H9 (cell line): ENCODE results near the gene MORF4L1. TPM values are rescaled to one million over a fixed set of nuclear protein-coding genes. Genes with fewer than 3 reads are reported as not detected.
"Not testable (repeated sequence)": the region's sequence is repeated elsewhere in the genome, so short reads cannot be mapped to it uniquely, and the experiment has no call there.

Experiments
- DNase-seq: peaks from one replicate; pipeline ENCODE4 v3.0.0-alpha.2; 2017
- H2AFZ ChIP-seq: one replicate; pipeline ENCODE4 v1.6.1; 2013; ENCODE audit warnings: mild to moderate bottlenecking, low read length, control low read depth, moderate library complexity
- H2AK5ac ChIP-seq: 2 replicates; pipeline ENCODE4 v1.6.1; 2013; ENCODE audit warnings: low read length, control low read depth, mixed read lengths; ENCODE audit not compliant: insufficient read length
- H2BK120ac ChIP-seq: one replicate; pipeline ENCODE4 v1.6.1; 2013; ENCODE audit warnings: low read depth, mild to moderate bottlenecking, low read length, control low read depth, inconsistent platforms; ENCODE audit not compliant: poor library complexity, severe bottlenecking
- H2BK12ac ChIP-seq: 2 replicates; pipeline ENCODE4 v1.6.1; 2013; ENCODE audit warnings: low read length, control low read depth, mixed read lengths, low read depth; ENCODE audit not compliant: insufficient read length
- H2BK15ac ChIP-seq: 2 replicates; pipeline ENCODE4 v1.6.1; 2013; ENCODE audit warnings: low read depth, low read length, control low read depth
- H2BK20ac ChIP-seq: one replicate; pipeline ENCODE4 v1.6.1; 2013; ENCODE audit warnings: low read depth, mild to moderate bottlenecking, low read length, control low read depth, inconsistent platforms; ENCODE audit not compliant: poor library complexity, severe bottlenecking
- H2BK5ac ChIP-seq: 2 replicates; pipeline ENCODE4 v1.6.1; 2013; ENCODE audit warnings: low read length, control low read depth, mixed read lengths; ENCODE audit not compliant: insufficient read length
- H3K14ac ChIP-seq: 2 replicates; pipeline ENCODE4 v1.6.1; 2013; ENCODE audit warnings: low read length, control low read depth; ENCODE audit not compliant: insufficient read depth
- H3K18ac ChIP-seq: 2 replicates; pipeline ENCODE4 v1.6.1; 2013; ENCODE audit warnings: low read depth, mild to moderate bottlenecking, mixed read lengths, low read length, control low read depth; ENCODE audit not compliant: insufficient read length
- H3K23ac ChIP-seq: 2 replicates; pipeline ENCODE4 v1.6.1; 2013; ENCODE audit warnings: low read length, control low read depth, mixed read lengths, low read depth; ENCODE audit not compliant: insufficient read length
- H3K23me2 ChIP-seq: 2 replicates; pipeline ENCODE4 v1.6.1; 2013; ENCODE audit warnings: low read depth, mild to moderate bottlenecking, mixed read lengths, low read length, control low read depth; ENCODE audit not compliant: insufficient read length, poor library complexity, severe bottlenecking
- H3K27ac ChIP-seq: 2 replicates; pipeline ENCODE4 v1.5.1; 2013; ENCODE audit warnings: low read length, control low read depth, mixed read lengths, low read depth; ENCODE audit not compliant: insufficient read length
- H3K27me3 ChIP-seq: 2 replicates; pipeline ENCODE4 v1.6.1; 2013; ENCODE audit warnings: low read length, control low read depth, inconsistent platforms; ENCODE audit not compliant: insufficient read depth
- H3K4ac ChIP-seq: 2 replicates; pipeline ENCODE4 v1.6.1; 2013; ENCODE audit warnings: low read depth, mild to moderate bottlenecking, control low read depth, inconsistent platforms, low read length, moderate library complexity
- H3K4me1 ChIP-seq: 2 replicates; pipeline ENCODE4 v1.6.1; 2013; ENCODE audit warnings: low read length, control low read depth, inconsistent platforms; ENCODE audit not compliant: insufficient read depth
- H3K4me2 ChIP-seq: 2 replicates; pipeline ENCODE4 v1.6.1; 2013; ENCODE audit warnings: low read length, control low read depth, mixed read lengths; ENCODE audit not compliant: insufficient read length, insufficient read depth
- H3K56ac ChIP-seq: 2 replicates; pipeline ENCODE4 v1.6.1; 2013; ENCODE audit warnings: low read depth, mild to moderate bottlenecking, mixed read lengths, low read length, control low read depth; ENCODE audit not compliant: insufficient read length
- H3K79me1 ChIP-seq: 2 replicates; pipeline ENCODE4 v1.6.1; 2013; ENCODE audit warnings: low read depth, mild to moderate bottlenecking, moderate library complexity, low read length, control low read depth, inconsistent platforms; ENCODE audit not compliant: insufficient read depth, poor library complexity, severe bottlenecking
- H3K79me2 ChIP-seq: 2 replicates; pipeline ENCODE4 v1.6.1; 2013; ENCODE audit warnings: low read length, control low read depth, inconsistent platforms; ENCODE audit not compliant: insufficient read depth
- H3K9ac ChIP-seq: 2 replicates; pipeline ENCODE4 v1.6.1; 2013; ENCODE audit warnings: low read length, control low read depth, mixed read lengths; ENCODE audit not compliant: insufficient read length; ENCODE audit errors: extremely low read depth
- H3K9me3 ChIP-seq: one replicate; pipeline ENCODE4 v1.6.1; 2013; ENCODE audit warnings: low read depth, low read length, inconsistent platforms; ENCODE audit not compliant: control insufficient read depth
- H3T11ph ChIP-seq: one replicate; pipeline ENCODE4 v1.6.1; 2013; ENCODE audit warnings: mild to moderate bottlenecking, low read length, control low read depth, inconsistent platforms
- H4K20me1 ChIP-seq: one replicate; pipeline ENCODE4 v1.6.1; 2013; ENCODE audit not compliant: control insufficient read depth, insufficient read length, insufficient read depth
- H4K5ac ChIP-seq: 2 replicates; pipeline ENCODE4 v1.6.1; 2013; ENCODE audit warnings: low read depth, mild to moderate bottlenecking, mixed read lengths, low read length, control low read depth; ENCODE audit not compliant: insufficient read length
- H4K8ac ChIP-seq: replicated peaks from 2 replicates; pipeline ENCODE4 v1.6.1; 2013; ENCODE audit warnings: low read length, control low read depth, mixed read lengths, low read depth; ENCODE audit not compliant: insufficient read length
- H4K91ac ChIP-seq: 2 replicates; pipeline ENCODE4 v1.6.1; 2013; ENCODE audit warnings: low read depth, mild to moderate bottlenecking, moderate library complexity, mixed read lengths, low read length, control low read depth; ENCODE audit not compliant: insufficient read length
- H3K27ac Mint-ChIP-seq, 3 experiments: 2 replicates in 2 of 3; 3 replicates in 1 of 3; pipeline ENCODE4 v1.8.0; 2020 to 2021; ENCODE audit warnings: mixed read lengths in 3 of 3, mild to moderate bottlenecking in 1 of 3, moderate library complexity in 1 of 3
- H3K27me3 Mint-ChIP-seq: 2 replicates; pipeline ENCODE4 v1.8.0; 2021; ENCODE audit warnings: low read depth, mild to moderate bottlenecking, moderate library complexity, mixed read lengths
- H3K36me3 Mint-ChIP-seq, 3 experiments: 2 replicates in 2 of 3; 3 replicates in 1 of 3; pipeline ENCODE4 v1.8.0; 2020 to 2021; ENCODE audit warnings: low read depth in 3 of 3, mixed read lengths in 3 of 3; ENCODE audit not compliant: insufficient read depth in 1 of 3
- H3K4me1 Mint-ChIP-seq, 2 experiments: 2 replicates each; pipeline ENCODE4 v1.8.0; 2020; ENCODE audit warnings: mixed read lengths in 2 of 2
- H3K4me3 Mint-ChIP-seq, 2 experiments: 2 replicates in 1 of 2; 3 replicates in 1 of 2; pipeline ENCODE4 v1.8.0; 2020 to 2021; ENCODE audit warnings: mild to moderate bottlenecking in 2 of 2, mixed read lengths in 2 of 2, moderate library complexity in 1 of 2
- H3K9me3 Mint-ChIP-seq, 2 experiments: 2 replicates in 1 of 2; 3 replicates in 1 of 2; pipeline ENCODE4 v1.8.0; 2020; ENCODE audit warnings: mild to moderate bottlenecking in 2 of 2, mixed read lengths in 2 of 2, moderate library complexity in 1 of 2
- WGBS: extraction: QIAGEN DNeasy Blood & Tissue Kit; methylation state at CpG from one replicate; pipeline ENCODE4 v1.1.7; 2013; ENCODE audit warnings: missing lambda C conversion rate, low lambda C conversion rate, mixed read lengths; ENCODE audit not compliant: insufficient read length; ENCODE audit errors: extremely low coverage; 5-methylcytosine and 5-hydroxymethylcytosine counted together
- total RNA-seq: library from RNA; stranded (reverse); gene quantifications from 2 replicates; pipeline ENCODE4 v1.2.1, GENCODE V29; 2021
- TF ChIP-seq, protein P1 (sequence below): fragments of 200-600 bp; sonication (generic); conservative IDR thresholded peaks from 3 replicates; pipeline ENCODE4 v1.8.0; 2021; ENCODE audit warnings: antibody characterized with exemption, mild to moderate bottlenecking

Gene MORF4L1
- total RNA-seq, 1 experiment from 2014 or later = 544 TPM

DNA sequence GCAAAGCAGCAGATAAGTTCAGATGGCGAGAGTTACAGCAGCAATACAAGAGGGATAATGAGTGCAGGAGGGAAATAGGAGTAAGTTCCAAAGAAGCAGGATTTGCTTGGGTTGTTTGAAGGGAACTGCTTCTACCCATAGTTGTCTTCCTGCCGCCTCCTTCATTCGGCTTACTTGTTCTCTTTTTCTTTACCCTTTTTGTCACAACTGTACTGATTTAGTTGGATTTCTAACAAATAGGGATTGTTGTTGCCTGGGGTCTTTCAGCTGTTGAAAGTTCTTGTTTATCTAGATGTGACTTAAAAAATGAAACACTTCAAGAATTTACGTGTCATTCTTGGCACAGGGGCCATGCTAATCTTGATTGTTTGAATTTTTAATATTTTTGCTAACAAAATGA is 25.9 kb downstream of the MORF4L1 start:
- no peaks in the 10 kb centered on the region for H3K4me1 Mint-ChIP-seq
- peaks cover 5% of the 10 kb centered on the region for H3K79me1 ChIP-seq
- H4K20me1 ChIP-seq = no peaks in the 10 kb centered on the region
- H3K4me1 ChIP-seq = no peaks in the 10 kb centered on the region
- no peak overlapping the region for H3K14ac ChIP-seq
- H3K4me2 ChIP-seq = no peak overlapping the region
- H2BK15ac ChIP-seq = no peak overlapping the region
- no peak overlapping the region for H2BK20ac ChIP-seq
- H3K4me3 Mint-ChIP-seq = no peak overlapping the region
- H3K36me3 Mint-ChIP-seq = peaks cover 54 to 99% (median 95%) of the 10 kb centered on the region in 3 experiments
- no peaks in the 10 kb centered on the region for H3K79me2 ChIP-seq
- no peak overlapping the region for H4K8ac ChIP-seq
- TF ChIP-seq, protein P1, sequence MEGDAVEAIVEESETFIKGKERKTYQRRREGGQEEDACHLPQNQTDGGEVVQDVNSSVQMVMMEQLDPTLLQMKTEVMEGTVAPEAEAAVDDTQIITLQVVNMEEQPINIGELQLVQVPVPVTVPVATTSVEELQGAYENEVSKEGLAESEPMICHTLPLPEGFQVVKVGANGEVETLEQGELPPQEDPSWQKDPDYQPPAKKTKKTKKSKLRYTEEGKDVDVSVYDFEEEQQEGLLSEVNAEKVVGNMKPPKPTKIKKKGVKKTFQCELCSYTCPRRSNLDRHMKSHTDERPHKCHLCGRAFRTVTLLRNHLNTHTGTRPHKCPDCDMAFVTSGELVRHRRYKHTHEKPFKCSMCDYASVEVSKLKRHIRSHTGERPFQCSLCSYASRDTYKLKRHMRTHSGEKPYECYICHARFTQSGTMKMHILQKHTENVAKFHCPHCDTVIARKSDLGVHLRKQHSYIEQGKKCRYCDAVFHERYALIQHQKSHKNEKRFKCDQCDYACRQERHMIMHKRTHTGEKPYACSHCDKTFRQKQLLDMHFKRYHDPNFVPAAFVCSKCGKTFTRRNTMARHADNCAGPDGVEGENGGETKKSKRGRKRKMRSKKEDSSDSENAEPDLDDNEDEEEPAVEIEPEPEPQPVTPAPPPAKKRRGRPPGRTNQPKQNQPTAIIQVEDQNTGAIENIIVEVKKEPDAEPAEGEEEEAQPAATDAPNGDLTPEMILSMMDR = no peak
- H3K4ac ChIP-seq = no peak overlapping the region
- H2BK12ac ChIP-seq = no peak overlapping the region
- no peaks in the 10 kb centered on the region for H3K27me3 Mint-ChIP-seq
- no peak overlapping the region for H2AK5ac ChIP-seq
- no peak overlapping the region for H3K56ac ChIP-seq
- no peak overlapping the region for H3K27ac ChIP-seq
- H4K5ac ChIP-seq = no peak overlapping the region
- no peak overlapping the region for H2BK5ac ChIP-seq
- no peak overlapping the region for H2BK120ac ChIP-seq
- H3K27ac Mint-ChIP-seq = peak overlapping the region in 1 of 3 experiments; percentile 82; a peak in 2 of 7 replicates
- no peaks in the 10 kb centered on the region for H3K9me3 Mint-ChIP-seq
- no peaks in the 10 kb centered on the region for H3K9me3 ChIP-seq
- no peak for DNase-seq
- WGBS = no CpG with 5 or more reads among the region's 4 CpGs
- no peak overlapping the region for H3K23ac ChIP-seq
- H3K23me2 ChIP-seq = no peaks in the 10 kb centered on the region
- H2AFZ ChIP-seq = no peak overlapping the region
- no peak overlapping the region for H3T11ph ChIP-seq
- H3K9ac ChIP-seq = no peak overlapping the region
- H4K91ac ChIP-seq = no peak overlapping the region
- H3K27me3 ChIP-seq = no peaks in the 10 kb centered on the region
- no peak overlapping the region for H3K18ac ChIP-seq

DNA sequence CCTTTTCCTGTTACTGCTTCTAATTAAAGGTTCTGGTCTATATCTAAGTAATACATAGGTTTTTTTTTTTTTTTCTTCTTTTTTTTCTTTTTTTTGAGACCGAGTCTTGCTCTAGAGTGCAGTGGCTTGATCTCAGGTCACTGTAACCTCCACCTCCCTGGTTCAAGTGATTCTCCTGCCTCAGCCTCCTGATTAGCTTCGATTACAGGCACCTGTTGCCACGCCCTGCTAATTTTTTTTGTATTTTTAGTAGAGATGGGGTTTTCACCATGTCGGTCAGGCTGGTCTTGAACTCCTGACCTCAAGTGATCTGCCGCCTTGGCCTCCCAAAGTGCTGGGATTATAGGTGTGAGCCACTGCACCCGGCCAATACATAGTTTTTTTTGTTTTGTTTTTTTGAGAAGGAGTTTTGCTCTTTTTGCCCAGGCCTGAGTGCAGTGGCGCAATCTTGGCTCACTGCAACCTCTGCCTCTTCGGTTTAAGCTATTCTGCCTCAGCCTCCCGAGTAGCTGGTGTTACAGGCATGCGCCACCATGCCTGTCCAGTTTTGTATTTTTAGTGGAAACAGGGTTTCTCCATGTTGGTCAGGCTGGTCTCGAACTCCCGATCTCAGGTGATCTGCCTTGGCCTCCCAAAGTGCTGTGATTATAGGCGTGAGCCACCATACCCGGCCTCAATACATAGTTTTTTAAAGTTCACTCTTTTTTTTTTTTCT is 28.3 kb downstream of the MORF4L1 start:
- H3K23me2 ChIP-seq, H2BK5ac ChIP-seq, H3T11ph ChIP-seq, H3K27me3 Mint-ChIP-seq, H3K79me2 ChIP-seq, H3K27me3 ChIP-seq, H4K8ac ChIP-seq, H3K79me1 ChIP-seq, H3K9me3 ChIP-seq, H3K9ac ChIP-seq, H2BK120ac ChIP-seq, H3K4ac ChIP-seq, H3K18ac ChIP-seq, H3K56ac ChIP-seq, H3K4me3 Mint-ChIP-seq, H4K5ac ChIP-seq, H3K4me2 ChIP-seq, H2AK5ac ChIP-seq, H3K14ac ChIP-seq, H3K23ac ChIP-seq, DNase-seq, H3K4me1 ChIP-seq, H2BK15ac ChIP-seq, H2BK12ac ChIP-seq, H3K9me3 Mint-ChIP-seq, H3K27ac ChIP-seq, H4K20me1 ChIP-seq, H4K91ac ChIP-seq, H2BK20ac ChIP-seq, H3K4me1 Mint-ChIP-seq, H2AFZ ChIP-seq: not testable (repeated sequence)
- H3K36me3 Mint-ChIP-seq = peaks cover 47 to 94% (median 94%) of the 10 kb centered on the region in 3 experiments
- peak overlapping the region in 1 of 3 experiments; percentile 68; a peak in 1 of 7 replicates for H3K27ac Mint-ChIP-seq
- no CpG with 5 or more reads among the region's 14 CpGs for WGBS
